CD14-positive monocyte (primary cell): ENCODE results near the gene OFD1. TPM values are rescaled to one million over a fixed set of nuclear protein-coding genes. Genes with fewer than 3 reads are reported as not detected.

ENCODE experiments used
- DNase-seq, 3 donors: peaks; one replicate each; pipeline ENCODE4 v3.0.0-alpha.2; 2011 to 2022
- H2AFZ ChIP-seq: 2 replicates; pipeline ENCODE4 v1.6.0; 2012; ENCODE audit warnings: mild to moderate bottlenecking, low read depth, low read length, inconsistent platforms; ENCODE audit not compliant: insufficient read depth, poor library complexity, severe bottlenecking
- H3K27ac ChIP-seq, 2 donors: 1 replicate in 1 of 2; 2 replicates in 1 of 2; pipeline ENCODE4 v1.5.1; 2012 to 2013; ENCODE audit warnings: low read length in 2 of 2, control low read depth in 1 of 2, inconsistent platforms in 1 of 2, low read depth in 1 of 2, mild to moderate bottlenecking in 1 of 2
- H3K27me3 ChIP-seq, 2 donors: one replicate each; pipeline versions ENCODE4 v1.6.0 to v1.6.1; 2011 to 2013; ENCODE audit warnings: low read length in 2 of 2; ENCODE audit not compliant: control insufficient read depth in 2 of 2, insufficient read depth in 2 of 2
- H3K36me3 ChIP-seq, 2 donors: replicated peaks in 1 of 2; 1 replicate in 1 of 2; 2 replicates in 1 of 2; pipeline versions ENCODE4 v1.5.1 to v1.6.1; 2012 to 2013; ENCODE audit warnings: low read length in 2 of 2, control low read depth in 1 of 2, inconsistent platforms in 1 of 2, mild to moderate bottlenecking in 1 of 2; ENCODE audit not compliant: insufficient read depth in 2 of 2, control insufficient read depth in 1 of 2
- H3K4me1 ChIP-seq, 2 donors: 1 replicate in 1 of 2; 2 replicates in 1 of 2; pipeline versions ENCODE4 v1.5.1 to v1.6.1; 2012 to 2013; ENCODE audit warnings: low read length in 2 of 2, control low read depth in 1 of 2, inconsistent platforms in 1 of 2, mild to moderate bottlenecking in 1 of 2, moderate library complexity in 1 of 2; ENCODE audit not compliant: insufficient read depth in 2 of 2, control insufficient read depth in 1 of 2
- H3K4me2 ChIP-seq: replicated peaks from 2 replicates; pipeline ENCODE3; 2012; ENCODE audit warnings: low read length, moderate library complexity, mild to moderate bottlenecking; ENCODE audit not compliant: poor library complexity, severe bottlenecking; ENCODE audit errors: extremely low read depth
- H3K4me3 ChIP-seq, 3 experiments: fragments of 200-600 bp in 1 of 3; sonication (generic) in 1 of 3; replicated peaks in 1 of 3; 1 replicate in 2 of 3; 2 replicates in 1 of 3; pipeline ENCODE4 v1.5.1; 2011 to 2013; ENCODE audit warnings: low read length in 3 of 3, mild to moderate bottlenecking in 3 of 3, control low read depth in 2 of 3, low read depth in 2 of 3, inconsistent platforms in 1 of 3, moderate library complexity in 1 of 3
- H3K79me2 ChIP-seq: 2 replicates; pipeline ENCODE4 v1.6.0; 2012; ENCODE audit warnings: mild to moderate bottlenecking, control low read depth, inconsistent platforms, low read length, moderate library complexity; ENCODE audit not compliant: insufficient read depth
- H3K9ac ChIP-seq: 2 replicates; pipeline ENCODE4 v1.6.0; 2017; ENCODE audit warnings: low read length, mild to moderate bottlenecking; ENCODE audit not compliant: insufficient read depth, poor library complexity, severe bottlenecking
- H3K9me3 ChIP-seq, 2 donors: replicated peaks in 1 of 2; 1 replicate in 1 of 2; 2 replicates in 1 of 2; pipeline versions ENCODE4 v1.5.1 to v1.6.1; 2012 to 2013; ENCODE audit warnings: low read length in 2 of 2, control low read depth in 1 of 2; ENCODE audit not compliant: control insufficient read depth in 1 of 2, insufficient read depth in 1 of 2
- H4K20me1 ChIP-seq: 2 replicates; pipeline ENCODE4 v1.6.0; 2012; ENCODE audit warnings: mild to moderate bottlenecking, low read length, control low read depth, moderate library complexity; ENCODE audit not compliant: insufficient read depth
- H3K27ac Mint-ChIP-seq, 7 donors: one replicate each; pipeline ENCODE4 v1.8.0; 2020; ENCODE audit warnings: mild to moderate bottlenecking in 7 of 7, mixed read lengths in 7 of 7, moderate library complexity in 6 of 7, inconsistent platforms in 2 of 7
- H3K27me3 Mint-ChIP-seq, 3 donors: one replicate each; pipeline ENCODE4 v1.8.0; 2021 to 2022; ENCODE audit warnings: low read depth in 3 of 3, mild to moderate bottlenecking in 3 of 3, mixed read lengths in 3 of 3, moderate library complexity in 3 of 3, inconsistent platforms in 1 of 3
- H3K36me3 Mint-ChIP-seq, 2 donors: one replicate each; pipeline ENCODE4 v1.8.0; 2020; ENCODE audit warnings: mixed read lengths in 2 of 2, inconsistent platforms in 1 of 2, mild to moderate bottlenecking in 1 of 2
- H3K4me1 Mint-ChIP-seq: one replicate; pipeline ENCODE4 v1.8.0; 2020; ENCODE audit warnings: mild to moderate bottlenecking, mixed read lengths
- H3K4me3 Mint-ChIP-seq, 2 donors: one replicate each; pipeline ENCODE4 v1.8.0; 2020; ENCODE audit warnings: mild to moderate bottlenecking in 2 of 2, mixed read lengths in 2 of 2, moderate library complexity in 1 of 2
- H3K9me3 Mint-ChIP-seq, 7 donors: one replicate each; pipeline ENCODE4 v1.8.0; 2020 to 2022; ENCODE audit warnings: mixed read lengths in 7 of 7, mild to moderate bottlenecking in 6 of 7, moderate library complexity in 6 of 7, inconsistent platforms in 2 of 7
- CTCF ChIP-seq: fragments of 200-600 bp; IDR thresholded peaks from one replicate; pipeline ENCODE4 v1.8.0; 2022; ENCODE audit warnings: antibody characterized with exemption, mild to moderate bottlenecking
- WGBS: methylation state at CpG from one replicate; pipeline ENCODE4 v1.1.5; 2013; ENCODE audit warnings: missing lambda C conversion rate; ENCODE audit not compliant: insufficient coverage; 5-methylcytosine and 5-hydroxymethylcytosine counted together
- intact Hi-C, 2 donors: fragments of 100-400 bp; cut with micrococcal nuclease; formaldehyde crosslinking; loops; one replicate each; pipeline versions ENCODE4 v1.15.0 to v1.15.1; 2023
- polyA plus RNA-seq, 3 donors: library from polyadenylated mRNA; depleted of rRNA in 1 of 3; unstranded in 2 of 3; stranded (reverse) in 1 of 3; fragments of 300-500 nt in 2 of 3; fragments of >200 nt in 1 of 3; fragmentation: Illumina TruSeq in 2 of 3; gene quantifications; 1 replicate in 2 of 3; 2 replicates in 1 of 3; pipeline ENCODE4 v1.2.3, GENCODE V29; 2012 to 2021

Gene OFD1
- polyA plus RNA-seq, 3 donors, result 2.4 to 10.2 (median 2.9) TPM

GRCh38 chrX:13760426-13760825 is 25.9 kb downstream of the OFD1 start:
- Histone ChIP-seq H3K4me3 (no peak overlapping the region), H3K9ac (no peak overlapping the region), H3K27ac (peak overlapping the region in 1 of 2 donors; percentile 38), H2AFZ (no peak overlapping the region), H3K36me3 (peaks cover 5% of the 10 kb centered on the region in 2 donors), H3K9me3 (no peaks in the 10 kb centered on the region), H3K4me2 (peak overlapping the region; percentile 23), H3K27me3 (no peaks in the 10 kb centered on the region), H3K79me2 (no peaks in the 10 kb centered on the region), H3K4me1 (peaks cover 65 to 66% of the 10 kb centered on the region in 2 donors), H4K20me1 (no peaks in the 10 kb centered on the region)
- intact Hi-C loops, result loop anchor here in 1 of 2 donors (10.0 kb wide), 1 partner anchor 274 kb away; no protein-coding TSS in a partner anchor
- Mint-ChIP-seq H3K4me1 (peaks cover 62% of the 10 kb centered on the region), H3K27me3 (peaks cover 0 to 5% (median 0%) of the 10 kb centered on the region in 3 donors), H3K36me3 (peaks cover 8 to 15% of the 10 kb centered on the region in 2 donors), H3K9me3 (no peaks in the 10 kb centered on the region), H3K27ac (peak overlapping the region; percentile 1 to 79 (median 77)), H3K4me3 (peak overlapping the region; percentile 34 to 35)
- TF ChIP-seq CTCF, result no peak
- no CpG with 5 or more reads among the region's 13 CpGs for WGBS
- no peak for DNase-seq

GRCh38 chrX:13761606-13762414 is 27.3 kb downstream of the OFD1 start:
- Histone ChIP-seq H2AFZ (no peak overlapping the region), H3K4me1 (peaks cover 61% of the 10 kb centered on the region in 2 donors), H4K20me1 (no peaks in the 10 kb centered on the region), H3K27me3 (no peaks in the 10 kb centered on the region), H3K4me3 (no peak overlapping the region), H3K4me2 (no peak overlapping the region), H3K27ac (no peak overlapping the region), H3K79me2 (no peaks in the 10 kb centered on the region), H3K9ac (no peak overlapping the region), H3K9me3 (no peaks in the 10 kb centered on the region), H3K36me3 (peaks cover 4 to 5% of the 10 kb centered on the region in 2 donors)
- peaks cover 0 to 5% (median 0%) of the 10 kb centered on the region in 3 donors for H3K27me3 Mint-ChIP-seq
- peaks cover 0 to 3% (median 0%) of the 10 kb centered on the region in 7 donors for H3K9me3 Mint-ChIP-seq
- H3K4me3 Mint-ChIP-seq, result no peak overlapping the region
- H3K36me3 Mint-ChIP-seq, result peaks cover 20 to 26% of the 10 kb centered on the region in 2 donors
- H3K27ac Mint-ChIP-seq, result peak overlapping the region in 1 of 7 donors; percentile 37
- TF ChIP-seq CTCF, result no peak
- WGBS, result 0% methylated on average over 1 of the region's 7 CpGs
- intact Hi-C loops, result loop anchor here in 1 of 2 donors (10.0 kb wide), 1 partner anchor 273 kb away; no protein-coding TSS in a partner anchor
- peak; percentile 15 to 37 (median 26) for DNase-seq
- peaks cover 64% of the 10 kb centered on the region for H3K4me1 Mint-ChIP-seq
